HG03439 (cell line): Measurements from ENCODE around the gene CITED4.
A peak's percentile ranks its signal among the peaks of the same experiment; 100 is the strongest.

ENCODE experiments used
- ATAC-seq: cut with Tn5 transposase; IDR thresholded peaks from one replicate; pipeline ENCODE4 v1.9.1; 2021; ENCODE audit warnings: mild to moderate bottlenecking, moderate library complexity; ENCODE audit not compliant: unreplicated experiment

CITED4 gene

GRCh38 chr1:40837601-40838000 is 24.6 kb downstream of the CITED4 start:
- ATAC-seq = no peak

GRCh38 chr1:40836283-40836682 is 25.9 kb downstream of the CITED4 start:
- ATAC-seq = no peak

GRCh38 chr1:40834968-40835545 is 27.1 kb downstream of the CITED4 start:
- ATAC-seq = no peak

DNA sequence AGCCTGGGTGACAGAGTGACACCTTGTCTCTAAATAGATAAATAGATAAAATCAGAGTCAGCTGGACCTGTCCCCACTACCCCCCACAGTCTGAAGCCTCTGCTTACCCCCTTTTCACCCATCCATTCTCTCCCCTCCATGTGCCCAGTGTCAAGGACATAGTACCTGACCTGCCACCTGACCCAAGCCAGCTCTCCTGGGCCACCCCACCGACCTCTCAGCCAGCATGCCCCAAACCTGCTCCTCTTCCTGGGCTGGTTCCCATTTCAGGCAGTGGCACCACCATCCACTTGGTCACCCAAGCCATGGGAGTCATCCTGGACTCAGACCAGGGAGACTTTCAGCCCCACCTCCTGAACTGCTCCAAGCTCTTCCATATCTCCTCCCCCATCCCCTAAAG is 28.2 kb downstream of the CITED4 start:
- no peak for ATAC-seq

DNA sequence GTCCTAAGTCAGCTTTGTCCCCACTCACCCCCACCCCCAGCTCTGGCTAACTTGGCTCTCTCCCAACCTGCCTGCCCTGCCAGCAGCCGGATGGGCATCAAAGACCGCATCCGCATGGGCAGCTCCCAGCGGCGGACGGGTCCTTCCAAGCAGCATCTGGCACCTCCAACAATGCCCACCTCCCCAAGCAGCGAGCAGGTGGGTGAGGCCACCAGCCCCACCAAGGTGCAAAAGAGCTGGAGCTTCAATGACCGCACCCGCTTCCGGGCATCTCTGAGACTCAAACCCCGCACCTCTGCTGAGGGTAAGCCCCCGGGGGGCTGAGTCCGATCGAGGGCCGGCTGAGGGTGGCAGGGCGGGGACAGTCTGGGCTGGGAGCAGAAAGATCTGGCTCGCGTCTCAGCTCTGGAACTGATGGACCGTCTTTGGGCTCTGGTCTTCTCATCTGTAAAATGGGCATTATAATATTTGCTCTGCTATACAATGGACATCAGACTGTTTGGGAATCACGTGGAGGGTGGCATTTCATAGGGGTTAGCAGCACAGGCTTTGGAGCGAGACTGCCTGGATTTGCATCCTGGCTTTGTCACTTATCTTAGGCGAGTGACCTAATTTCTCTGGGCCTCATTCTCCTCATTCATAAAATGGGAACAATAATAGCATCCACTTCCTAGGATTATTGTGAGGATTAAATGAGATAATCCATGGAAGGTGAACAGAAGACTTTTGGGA is 31.0 kb downstream of the CITED4 start:
- no peak for ATAC-seq

GRCh38 chr1:40830419-40830943 is 31.7 kb downstream of the CITED4 start:
- no peak for ATAC-seq

DNA sequence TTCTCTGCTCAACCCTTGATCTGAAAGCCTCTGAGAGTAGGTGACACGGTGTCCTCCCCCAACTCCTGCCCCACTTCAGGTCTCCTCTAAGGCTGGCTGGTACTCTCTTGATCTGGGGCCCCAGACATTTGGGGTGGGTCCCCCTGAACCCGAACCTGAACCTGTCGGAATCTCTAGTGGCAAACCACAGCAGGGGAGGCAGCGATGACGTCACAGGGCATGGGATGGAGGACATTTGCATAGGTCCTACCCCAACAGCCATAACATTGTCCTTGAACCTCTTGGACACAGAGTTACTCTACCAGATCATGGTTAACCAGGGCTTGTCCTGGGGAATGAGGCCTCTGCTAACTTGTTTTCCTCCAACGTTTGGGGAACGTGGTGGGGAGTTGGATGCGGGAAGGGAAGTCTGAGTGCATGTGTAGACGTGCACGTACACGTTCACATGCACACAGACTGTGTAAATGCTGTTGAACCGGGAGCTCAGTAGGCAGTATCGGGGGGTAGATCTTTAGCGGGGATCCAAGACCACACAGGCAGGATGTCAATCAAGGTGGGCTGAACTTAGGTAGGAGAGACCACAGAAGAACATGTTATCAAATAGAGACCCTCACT is 32.4 kb downstream of the CITED4 start:
- ATAC-seq = no peak

DNA sequence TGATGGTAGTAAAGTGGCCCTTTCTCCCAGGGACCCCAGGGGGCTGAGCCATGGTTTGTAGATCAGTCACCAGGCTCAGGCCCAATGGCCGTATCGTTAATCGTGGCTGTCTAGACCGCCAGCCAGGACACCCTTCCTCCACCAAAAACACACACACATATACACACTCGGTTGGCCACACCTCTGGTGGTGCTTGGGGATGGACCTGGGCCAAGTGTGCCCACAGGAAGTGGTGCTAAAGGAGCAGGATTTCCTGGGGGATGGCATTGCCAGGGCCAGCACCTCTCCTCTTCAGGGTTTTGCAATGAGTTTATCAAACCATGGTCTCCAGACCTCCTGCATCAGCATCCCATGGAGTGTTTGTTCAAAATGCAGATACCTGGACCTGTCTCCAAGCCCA is 36.2 kb downstream of the CITED4 start:
- ATAC-seq = no peak

GRCh38 chr1:40825435-40825788 is 36.8 kb downstream of the CITED4 start:
- no peak for ATAC-seq

- ATAC-seq = no peak
Observed at GRCh38 chr1:40824591-40825434, 37.4 kb downstream of the CITED4 start.

- no peak for ATAC-seq
Observed at GRCh38 chr1:40823983-40824382, 38.2 kb downstream of the CITED4 start.

DNA sequence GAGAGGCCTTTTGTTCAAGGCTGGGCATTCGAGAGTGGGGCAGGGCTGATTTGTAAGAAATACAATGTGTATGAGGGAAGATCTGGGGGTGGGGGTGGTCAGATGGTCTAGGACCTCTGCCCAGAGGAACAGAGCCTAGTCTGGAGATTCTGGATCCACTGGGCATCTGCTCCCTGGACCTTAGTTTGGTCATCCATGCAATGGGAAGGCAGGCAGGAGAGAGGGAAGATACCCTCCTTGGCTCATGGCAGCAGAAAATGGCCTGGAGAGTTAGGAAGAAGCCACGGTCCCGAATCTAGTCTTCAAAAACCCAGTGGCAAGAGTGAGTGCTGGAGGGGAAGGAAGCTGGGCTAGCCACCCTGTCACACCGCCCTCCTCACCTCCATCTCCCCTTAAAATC is 38.8 kb downstream of the CITED4 start:
- no peak for ATAC-seq

DNA sequence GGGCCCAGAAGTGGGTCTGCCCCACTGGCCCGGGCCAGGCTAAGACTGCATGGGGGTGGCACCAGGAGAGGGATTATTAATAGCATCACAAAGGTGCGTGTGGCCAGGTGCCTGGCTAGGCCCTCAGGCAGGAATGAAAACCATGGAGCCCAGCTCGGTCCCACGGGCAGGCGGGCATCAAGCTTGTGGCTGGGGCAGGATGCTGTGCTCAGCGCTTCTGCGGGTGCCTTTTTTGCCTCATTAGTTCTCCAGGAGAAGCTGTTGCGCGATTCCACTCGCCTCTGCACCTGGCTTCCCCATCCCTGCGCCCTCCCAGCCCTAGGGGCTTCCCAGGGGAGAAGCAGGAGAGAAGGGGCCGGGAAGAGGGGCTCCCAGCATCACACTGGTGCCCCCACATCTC is 39.3 kb downstream of the CITED4 start:
- no peak for ATAC-seq

DNA sequence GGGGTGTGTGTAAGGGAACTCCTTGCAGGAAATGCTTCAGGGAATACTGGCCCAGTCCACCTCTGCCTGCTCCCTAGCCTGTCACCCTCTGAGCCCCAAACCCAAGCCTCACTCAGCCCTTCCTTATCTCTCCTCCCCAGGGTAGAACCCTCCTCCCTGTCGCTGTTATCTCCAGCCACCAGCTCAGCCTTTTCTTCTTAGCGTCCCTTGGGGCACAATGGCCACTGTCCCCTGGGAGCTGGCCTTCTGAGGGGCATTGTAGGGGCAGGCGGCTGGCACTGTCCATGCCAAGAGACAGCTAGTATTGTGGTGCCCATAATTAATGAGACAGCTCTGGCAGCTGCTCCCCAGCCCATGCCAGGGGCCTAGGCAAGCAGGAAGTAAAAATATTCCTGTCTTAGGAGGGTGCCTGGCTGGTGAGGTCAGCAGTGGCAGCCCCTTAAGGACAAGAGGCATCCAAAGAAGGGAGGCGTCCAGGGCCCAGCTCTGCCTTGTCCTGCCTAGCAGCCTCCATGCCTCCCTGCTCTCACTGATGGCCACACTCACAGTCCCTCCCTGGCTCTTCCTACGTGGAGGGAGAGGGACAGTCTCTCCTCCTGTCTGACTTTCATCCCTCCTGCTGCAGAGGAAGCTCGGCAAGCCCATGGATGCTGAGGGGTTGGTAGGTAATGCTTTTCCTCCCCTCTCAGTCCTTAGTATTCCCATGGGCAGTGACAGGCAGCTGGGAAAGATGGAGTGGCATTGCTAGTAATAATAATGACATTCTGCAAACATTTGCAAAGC is 41.1 kb downstream of the CITED4 start:
- ATAC-seq = no peak

DNA sequence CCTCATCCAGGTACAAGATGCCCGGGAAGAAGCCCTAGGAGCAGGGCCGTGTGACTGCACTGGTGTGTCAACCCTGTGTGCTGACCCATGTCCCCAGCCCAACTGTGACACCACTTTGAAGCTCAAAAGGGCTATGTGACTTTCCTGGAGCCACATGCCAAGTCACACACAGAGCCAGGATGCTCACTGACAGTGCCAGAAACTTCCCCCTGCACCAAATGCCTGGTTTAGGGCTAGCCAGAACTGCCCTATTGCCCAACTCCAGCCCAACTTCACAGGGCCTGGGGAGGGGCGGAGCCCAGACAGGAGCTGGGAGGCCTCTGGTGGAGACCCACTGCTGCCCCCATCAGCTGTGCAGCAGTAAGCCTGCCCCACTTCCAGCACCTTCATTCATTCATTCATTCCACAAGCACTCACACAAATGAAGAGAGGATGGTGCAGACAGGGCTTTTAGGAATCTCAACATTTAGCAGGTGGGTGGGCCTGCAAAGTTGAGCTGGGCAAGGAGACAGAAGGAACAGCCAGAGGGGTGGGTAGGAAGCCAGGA is 41.8 kb downstream of the CITED4 start:
- no peak for ATAC-seq

DNA sequence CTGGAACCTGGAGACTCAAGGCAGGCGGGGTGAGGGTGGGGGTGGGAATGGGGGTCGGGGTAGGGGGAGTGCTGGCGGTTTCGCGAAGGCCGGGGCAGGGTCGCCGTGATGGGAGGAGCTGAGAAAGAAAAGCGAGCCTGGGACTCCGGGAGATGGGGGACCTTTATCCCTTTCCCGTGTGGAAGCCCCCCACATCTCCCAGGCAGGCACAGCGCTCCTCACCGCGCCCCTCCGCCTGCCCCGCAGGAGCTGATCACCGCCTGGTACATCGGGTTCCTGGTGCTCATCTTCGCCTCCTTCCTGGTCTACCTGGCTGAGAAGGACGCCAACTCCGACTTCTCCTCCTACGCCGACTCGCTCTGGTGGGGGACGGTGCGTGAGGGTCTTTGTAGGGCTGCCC is 43.1 kb downstream of the CITED4 start:
- no peak for ATAC-seq

- peak; percentile 62 for ATAC-seq
Observed at GRCh38 chr1:40818264-40818961, 43.8 kb downstream of the CITED4 start.

- no peak for ATAC-seq
Observed at GRCh38 chr1:40817791-40818263, 44.3 kb downstream of the CITED4 start.

DNA sequence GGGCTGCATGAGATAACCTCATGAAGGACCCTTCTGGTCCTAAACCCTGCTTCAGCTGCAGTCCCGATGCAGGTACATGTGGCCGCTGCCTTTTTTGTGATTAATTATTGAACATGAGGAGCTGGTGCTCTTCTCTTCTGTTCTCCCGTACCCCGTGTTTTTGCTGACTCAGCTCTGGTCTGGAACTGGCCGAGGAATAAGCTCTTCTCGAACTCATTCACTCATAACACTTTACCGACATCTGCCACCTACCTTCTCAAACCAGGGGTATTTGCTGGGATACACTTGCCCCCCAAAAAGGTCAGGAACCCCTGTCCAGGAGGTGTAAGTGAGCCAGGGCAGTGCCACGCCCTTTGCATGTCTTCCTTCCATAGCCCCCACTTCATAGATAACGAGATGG is 46.7 kb downstream of the CITED4 start:
- ATAC-seq = no peak
